PC-9 (cell line): ENCODE measurements around the gene AGBL4.

ENCODE experiments used
- EZH2 ChIP-seq: fragments of 200-600 bp; sonication (generic); IDR thresholded peaks from 2 replicates; pipeline ENCODE4 v1.8.0; 2017; ENCODE audit warnings: antibody characterized with exemption, low read depth
- TF ChIP-seq, protein P1 (sequence below): fragments of 200-600 bp; sonication (generic); conservative IDR thresholded peaks from 2 replicates; pipeline ENCODE4 v1.6.1; 2017; ENCODE audit warnings: mixed run types, antibody characterized with exemption, mild to moderate bottlenecking, moderate library complexity

- TF ChIP-seq, protein P1, sequence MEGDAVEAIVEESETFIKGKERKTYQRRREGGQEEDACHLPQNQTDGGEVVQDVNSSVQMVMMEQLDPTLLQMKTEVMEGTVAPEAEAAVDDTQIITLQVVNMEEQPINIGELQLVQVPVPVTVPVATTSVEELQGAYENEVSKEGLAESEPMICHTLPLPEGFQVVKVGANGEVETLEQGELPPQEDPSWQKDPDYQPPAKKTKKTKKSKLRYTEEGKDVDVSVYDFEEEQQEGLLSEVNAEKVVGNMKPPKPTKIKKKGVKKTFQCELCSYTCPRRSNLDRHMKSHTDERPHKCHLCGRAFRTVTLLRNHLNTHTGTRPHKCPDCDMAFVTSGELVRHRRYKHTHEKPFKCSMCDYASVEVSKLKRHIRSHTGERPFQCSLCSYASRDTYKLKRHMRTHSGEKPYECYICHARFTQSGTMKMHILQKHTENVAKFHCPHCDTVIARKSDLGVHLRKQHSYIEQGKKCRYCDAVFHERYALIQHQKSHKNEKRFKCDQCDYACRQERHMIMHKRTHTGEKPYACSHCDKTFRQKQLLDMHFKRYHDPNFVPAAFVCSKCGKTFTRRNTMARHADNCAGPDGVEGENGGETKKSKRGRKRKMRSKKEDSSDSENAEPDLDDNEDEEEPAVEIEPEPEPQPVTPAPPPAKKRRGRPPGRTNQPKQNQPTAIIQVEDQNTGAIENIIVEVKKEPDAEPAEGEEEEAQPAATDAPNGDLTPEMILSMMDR, result no peak
- no peak for TF ChIP-seq EZH2
Measured at GRCh38 chr1:48887796-48888195, 1136.0 kb downstream of the AGBL4 start.
